Immature natural killer cell (primary cell): Measurements from ENCODE around the gene SMAD6. TPM values are rescaled to one million over a fixed set of nuclear protein-coding genes. Genes with fewer than 3 reads are reported as not detected.

ENCODE experiments used
- DNase-seq, 3 donors: peaks; one replicate each; pipeline ENCODE4 v3.0.0; 2022; ENCODE audit warnings: mixed read lengths in 1 of 3
- H3K27ac Mint-ChIP-seq, 6 donors: one replicate each; pipeline ENCODE4 v1.8.0; 2020; ENCODE audit warnings: mixed read lengths in 6 of 6, mild to moderate bottlenecking in 5 of 6, inconsistent platforms in 4 of 6, moderate library complexity in 3 of 6
- H3K27me3 Mint-ChIP-seq, 3 donors: one replicate each; pipeline ENCODE4 v1.8.0; 2020 to 2021; ENCODE audit warnings: low read depth in 3 of 3, mild to moderate bottlenecking in 3 of 3, mixed read lengths in 3 of 3, moderate library complexity in 3 of 3, inconsistent platforms in 1 of 3
- H3K36me3 Mint-ChIP-seq, 3 donors: one replicate each; pipeline ENCODE4 v1.8.0; 2020; ENCODE audit warnings: mixed read lengths in 3 of 3, inconsistent platforms in 2 of 3, mild to moderate bottlenecking in 2 of 3
- H3K4me1 Mint-ChIP-seq, 2 donors: one replicate each; pipeline ENCODE4 v1.8.0; 2020; ENCODE audit warnings: inconsistent platforms in 2 of 2, mild to moderate bottlenecking in 2 of 2, mixed read lengths in 2 of 2, moderate library complexity in 1 of 2
- H3K4me3 Mint-ChIP-seq, 5 donors: one replicate each; pipeline ENCODE4 v1.8.0; 2020; ENCODE audit warnings: mild to moderate bottlenecking in 5 of 5, mixed read lengths in 5 of 5, inconsistent platforms in 3 of 5, moderate library complexity in 3 of 5
- H3K9me3 Mint-ChIP-seq, 6 donors: one replicate each; pipeline ENCODE4 v1.8.0; 2020; ENCODE audit warnings: mild to moderate bottlenecking in 6 of 6, mixed read lengths in 6 of 6, inconsistent platforms in 4 of 6, moderate library complexity in 3 of 6
- polyA plus RNA-seq, 3 donors: library from polyadenylated mRNA; unstranded; fragments of 300-500 nt; fragmentation: Illumina TruSeq; gene quantifications; one replicate each; pipeline ENCODE4 v1.2.3, GENCODE V29; 2021

Gene SMAD6
- polyA plus RNA-seq, 3 donors from 2014 or later = not detected

DNA sequence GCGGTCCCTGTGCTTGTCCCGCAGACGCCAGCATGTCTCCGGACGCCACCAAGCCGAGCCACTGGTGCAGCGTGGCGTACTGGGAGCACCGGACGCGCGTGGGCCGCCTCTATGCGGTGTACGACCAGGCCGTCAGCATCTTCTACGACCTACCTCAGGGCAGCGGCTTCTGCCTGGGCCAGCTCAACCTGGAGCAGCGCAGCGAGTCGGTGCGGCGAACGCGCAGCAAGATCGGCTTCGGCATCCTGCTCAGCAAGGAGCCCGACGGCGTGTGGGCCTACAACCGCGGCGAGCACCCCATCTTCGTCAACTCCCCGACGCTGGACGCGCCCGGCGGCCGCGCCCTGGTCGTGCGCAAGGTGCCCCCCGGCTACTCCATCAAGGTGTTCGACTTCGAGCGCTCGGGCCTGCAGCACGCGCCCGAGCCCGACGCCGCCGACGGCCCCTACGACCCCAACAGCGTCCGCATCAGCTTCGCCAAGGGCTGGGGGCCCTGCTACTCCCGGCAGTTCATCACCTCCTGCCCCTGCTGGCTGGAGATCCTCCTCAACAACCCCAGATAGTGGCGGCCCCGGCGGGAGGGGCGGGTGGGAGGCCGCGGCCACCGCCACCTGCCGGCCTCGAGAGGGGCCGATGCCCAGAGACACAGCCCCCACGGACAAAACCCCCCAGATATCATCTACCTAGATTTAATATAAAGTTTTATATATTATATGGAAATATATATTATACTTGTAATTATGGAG lies 79.1 kb downstream of the SMAD6 start:
- DNase-seq = no peak
- Mint-ChIP-seq H3K9me3 (no peaks in the 10 kb centered on the region), H3K27me3 (peaks cover 0 to 2% (median 0%) of the 10 kb centered on the region in 3 donors), H3K36me3 (no peaks in the 10 kb centered on the region), H3K4me3 (no peak overlapping the region), H3K4me1 (no peaks in the 10 kb centered on the region), H3K27ac (no peak overlapping the region)

DNA sequence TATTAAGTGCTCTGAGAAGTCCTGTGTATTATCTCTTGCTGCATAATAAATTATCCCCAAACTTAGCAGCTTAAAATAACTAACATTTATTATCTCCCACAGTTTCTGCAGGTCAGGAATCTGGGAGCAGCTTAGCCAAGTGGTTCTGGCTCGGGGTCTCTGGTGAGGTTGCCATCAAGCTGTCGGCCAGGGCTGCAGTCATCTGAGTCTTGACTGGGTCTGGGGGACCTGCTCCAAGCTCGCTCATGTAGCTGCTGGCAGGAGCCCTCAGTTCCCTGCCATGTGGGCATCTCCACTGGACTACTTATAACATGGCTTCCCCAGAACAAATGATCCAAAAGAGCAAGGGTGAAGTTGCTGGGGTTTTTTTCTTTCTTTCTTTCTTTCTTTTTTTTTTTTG lies 80.7 kb downstream of the SMAD6 start:
- Mint-ChIP-seq H3K27me3 (peaks cover 0 to 3% (median 0%) of the 10 kb centered on the region in 3 donors), H3K4me1 (no peaks in the 10 kb centered on the region), H3K9me3 (no peaks in the 10 kb centered on the region), H3K4me3 (no peak overlapping the region), H3K27ac (no peak overlapping the region), H3K36me3 (no peaks in the 10 kb centered on the region)
- DNase-seq = no peak

- H3K9me3 Mint-ChIP-seq = no peaks in the 10 kb centered on the region
- H3K4me1 Mint-ChIP-seq = no peaks in the 10 kb centered on the region
- no peak overlapping the region for H3K27ac Mint-ChIP-seq
- no peak for DNase-seq
- H3K36me3 Mint-ChIP-seq = no peaks in the 10 kb centered on the region
- H3K4me3 Mint-ChIP-seq = no peak overlapping the region
- peaks cover 0 to 3% (median 0%) of the 10 kb centered on the region in 3 donors for H3K27me3 Mint-ChIP-seq
Measured at GRCh38 chr15:66783314-66783713, 81.3 kb downstream of the SMAD6 start.

DNA sequence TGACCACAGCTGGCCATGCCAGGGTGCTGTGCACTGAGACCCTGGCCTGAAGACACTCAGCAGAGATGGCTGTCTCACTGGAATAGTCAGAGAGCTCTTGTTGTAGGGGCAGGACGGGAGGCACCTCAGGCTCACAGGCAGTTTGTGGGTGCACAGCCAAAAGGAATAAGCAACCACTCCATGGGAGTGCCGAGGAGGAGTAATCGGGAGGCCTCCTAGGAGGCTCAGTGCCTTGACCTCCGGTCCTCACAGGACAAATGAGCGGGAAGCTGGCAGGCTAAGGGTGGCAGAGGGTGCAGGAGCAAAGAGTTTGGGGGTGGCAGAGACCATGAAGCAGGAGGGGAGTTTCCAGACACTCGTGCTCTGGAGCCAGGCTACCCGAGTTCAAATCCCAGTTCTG lies 81.7 kb downstream of the SMAD6 start:
- Mint-ChIP-seq H3K27ac (no peak overlapping the region), H3K4me1 (no peaks in the 10 kb centered on the region), H3K36me3 (no peaks in the 10 kb centered on the region), H3K27me3 (peaks cover 0 to 3% (median 0%) of the 10 kb centered on the region in 3 donors), H3K9me3 (no peaks in the 10 kb centered on the region), H3K4me3 (no peak overlapping the region)
- no peak for DNase-seq

DNA sequence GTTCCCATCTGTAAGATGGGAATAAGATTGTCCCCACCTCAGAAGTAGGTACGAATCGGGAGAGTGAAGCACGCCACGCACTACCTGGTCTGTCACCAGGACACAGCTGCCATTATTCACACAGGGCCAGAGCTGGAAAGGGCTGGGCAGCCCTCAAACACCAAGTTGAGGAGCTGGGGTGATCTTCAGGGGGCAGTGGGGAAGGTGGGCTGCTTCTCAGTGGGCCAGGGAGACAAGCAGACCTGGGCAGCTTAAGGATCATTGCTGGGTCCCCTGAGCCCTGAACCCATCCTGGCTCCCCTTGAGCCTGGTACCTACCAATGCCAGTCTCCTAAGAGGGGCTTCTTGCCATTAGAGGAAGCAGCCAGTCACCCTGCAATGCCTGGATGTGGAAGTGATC lies 82.1 kb downstream of the SMAD6 start:
- H3K4me3 Mint-ChIP-seq = no peak overlapping the region
- H3K9me3 Mint-ChIP-seq = no peaks in the 10 kb centered on the region
- DNase-seq = no peak
- no peak overlapping the region for H3K27ac Mint-ChIP-seq
- H3K36me3 Mint-ChIP-seq = no peaks in the 10 kb centered on the region
- H3K4me1 Mint-ChIP-seq = no peaks in the 10 kb centered on the region
- peaks cover 0 to 3% (median 0%) of the 10 kb centered on the region in 3 donors for H3K27me3 Mint-ChIP-seq

GRCh38 chr15:66785637-66786036 lies 83.6 kb downstream of the SMAD6 start:
- peaks cover 0 to 3% (median 0%) of the 10 kb centered on the region in 3 donors for H3K27me3 Mint-ChIP-seq
- H3K4me3 Mint-ChIP-seq = no peak overlapping the region
- no peaks in the 10 kb centered on the region for H3K9me3 Mint-ChIP-seq
- no peak overlapping the region for H3K27ac Mint-ChIP-seq
- H3K4me1 Mint-ChIP-seq = no peaks in the 10 kb centered on the region
- H3K36me3 Mint-ChIP-seq = no peaks in the 10 kb centered on the region
- DNase-seq = no peak

DNA sequence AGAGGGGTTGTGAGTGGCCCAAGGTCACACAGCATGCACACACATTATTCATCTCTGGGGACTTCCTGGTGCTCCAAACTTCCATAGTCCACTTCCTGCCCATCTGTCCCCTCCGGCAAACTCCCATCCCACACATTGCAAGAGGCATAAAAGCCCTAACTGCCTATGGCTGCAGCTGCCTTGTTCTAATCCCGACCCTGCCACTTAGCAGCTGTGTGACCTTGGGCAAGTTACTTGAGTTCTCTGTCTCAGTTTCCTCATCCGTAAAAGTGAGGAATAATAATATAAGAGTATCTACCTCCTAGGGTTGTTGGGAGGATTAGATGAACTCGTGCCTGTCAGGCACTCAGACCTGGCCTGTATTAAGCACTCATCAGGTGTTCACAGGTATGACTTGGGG lies 84.2 kb downstream of the SMAD6 start:
- H3K36me3 Mint-ChIP-seq = no peaks in the 10 kb centered on the region
- H3K4me1 Mint-ChIP-seq = no peaks in the 10 kb centered on the region
- peaks cover 0 to 5% (median 0%) of the 10 kb centered on the region in 3 donors for H3K27me3 Mint-ChIP-seq
- no peak overlapping the region for H3K27ac Mint-ChIP-seq
- no peaks in the 10 kb centered on the region for H3K9me3 Mint-ChIP-seq
- no peak for DNase-seq
- H3K4me3 Mint-ChIP-seq = no peak overlapping the region

- H3K9me3 Mint-ChIP-seq = no peaks in the 10 kb centered on the region
- H3K27me3 Mint-ChIP-seq = peaks cover 0 to 6% (median 0%) of the 10 kb centered on the region in 3 donors
- no peak overlapping the region for H3K4me3 Mint-ChIP-seq
- no peak for DNase-seq
- no peak overlapping the region for H3K27ac Mint-ChIP-seq
- no peaks in the 10 kb centered on the region for H3K4me1 Mint-ChIP-seq
- no peaks in the 10 kb centered on the region for H3K36me3 Mint-ChIP-seq
Measured at GRCh38 chr15:66786708-66787488, 84.9 kb downstream of the SMAD6 start.

DNA sequence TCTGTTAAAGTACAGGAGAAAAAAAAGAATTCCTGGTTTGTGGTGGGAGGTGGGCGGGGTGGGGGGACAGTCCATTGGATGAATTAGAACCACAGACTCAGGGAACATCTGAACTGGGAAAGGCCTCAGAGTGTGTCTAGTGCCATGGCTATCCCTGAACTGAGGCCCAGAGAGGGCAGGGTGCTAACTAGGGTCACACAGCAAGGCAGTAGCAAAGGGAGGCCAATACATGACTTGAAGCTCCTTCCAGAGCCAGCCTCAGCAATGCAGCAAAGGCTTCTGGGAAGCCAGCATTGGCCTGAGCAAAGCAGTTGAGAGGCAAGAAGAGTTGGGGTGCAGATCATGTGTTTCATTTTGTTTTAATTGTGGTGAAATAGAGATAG lies 85.4 kb downstream of the SMAD6 start:
- Mint-ChIP-seq H3K9me3 (no peaks in the 10 kb centered on the region), H3K27me3 (peaks cover 0 to 6% (median 0%) of the 10 kb centered on the region in 3 donors), H3K36me3 (no peaks in the 10 kb centered on the region), H3K4me1 (no peaks in the 10 kb centered on the region), H3K4me3 (no peak overlapping the region), H3K27ac (no peak overlapping the region)
- no peak for DNase-seq

GRCh38 chr15:66788024-66788423 lies 86.0 kb downstream of the SMAD6 start:
- no peaks in the 10 kb centered on the region for H3K9me3 Mint-ChIP-seq
- H3K27me3 Mint-ChIP-seq = peaks cover 0 to 6% (median 0%) of the 10 kb centered on the region in 3 donors
- H3K4me1 Mint-ChIP-seq = no peaks in the 10 kb centered on the region
- no peak overlapping the region for H3K27ac Mint-ChIP-seq
- no peaks in the 10 kb centered on the region for H3K36me3 Mint-ChIP-seq
- no peak overlapping the region for H3K4me3 Mint-ChIP-seq
- DNase-seq = no peak

- Mint-ChIP-seq H3K9me3 (no peaks in the 10 kb centered on the region), H3K27ac (no peak overlapping the region), H3K36me3 (no peaks in the 10 kb centered on the region), H3K4me3 (no peak overlapping the region), H3K4me1 (no peaks in the 10 kb centered on the region), H3K27me3 (peaks cover 0 to 4% (median 0%) of the 10 kb centered on the region in 3 donors)
- DNase-seq = no peak
Measured at GRCh38 chr15:66789029-66790025, 87.3 kb downstream of the SMAD6 start.

DNA sequence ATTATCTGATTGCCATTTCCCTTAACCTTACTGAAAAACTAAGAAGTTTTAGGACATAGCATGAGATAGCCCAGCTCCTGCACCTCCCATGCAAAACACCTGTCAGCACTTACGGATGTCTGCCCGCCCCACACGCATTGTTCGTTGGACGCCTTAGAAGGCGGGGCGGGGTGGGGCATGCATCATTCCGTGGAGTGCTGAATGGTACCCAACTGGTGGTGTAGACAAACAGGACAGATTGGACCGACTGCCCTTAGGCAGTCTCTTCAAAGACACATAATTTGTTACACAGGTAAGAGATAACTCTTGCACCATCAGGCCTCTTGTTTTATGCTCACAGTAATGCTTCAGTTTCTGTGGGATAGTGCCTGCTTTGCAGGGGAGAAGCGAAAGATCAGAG lies 93.8 kb downstream of the SMAD6 start:
- H3K4me3 Mint-ChIP-seq = no peak overlapping the region
- H3K27ac Mint-ChIP-seq = no peak overlapping the region
- H3K27me3 Mint-ChIP-seq = peaks cover 6 to 8% (median 6%) of the 10 kb centered on the region in 3 donors
- no peak for DNase-seq
- peaks cover 0 to 2% (median 0%) of the 10 kb centered on the region in 6 donors for H3K9me3 Mint-ChIP-seq
- no peaks in the 10 kb centered on the region for H3K36me3 Mint-ChIP-seq
- H3K4me1 Mint-ChIP-seq = no peaks in the 10 kb centered on the region

GRCh38 chr15:66796343-66796742 lies 94.3 kb downstream of the SMAD6 start:
- H3K36me3 Mint-ChIP-seq = no peaks in the 10 kb centered on the region
- H3K4me1 Mint-ChIP-seq = no peaks in the 10 kb centered on the region
- H3K4me3 Mint-ChIP-seq = no peak overlapping the region
- peaks cover 0 to 2% (median 0%) of the 10 kb centered on the region in 6 donors for H3K9me3 Mint-ChIP-seq
- H3K27ac Mint-ChIP-seq = no peak overlapping the region
- H3K27me3 Mint-ChIP-seq = peaks cover 6% of the 10 kb centered on the region in 3 donors
- DNase-seq = no peak
